ENCODE measurements around the gene CACYBP.

Gene CACYBP

GRCh38 chr1:174988539-174988938 is 11.2 kb upstream of the CACYBP start:
- Histone ChIP-seq H2AFZ (ENCODE audit: low read depth) (no peak overlapping the region), H3K9ac (no peak overlapping the region), H3K27me3 (ENCODE audit: insufficient read depth, low read depth) (no peaks in the 10 kb centered on the region), H3K4me2 (peak overlapping the region; percentile 95), H4K20me1 (ENCODE audit: insufficient read depth) (no peaks in the 10 kb centered on the region), H3K4me3 (IDR thresholded peaks at IDR 0.05; ENCODE audit: insufficient read depth, low read depth, low read length) (no peak overlapping the region), H3K36me3 (ENCODE audit: insufficient read depth) (no peaks in the 10 kb centered on the region), H3K27ac (peak overlapping the region; percentile 66; the same call in 1 of the 2 replicates), H3K4me1 (ENCODE audit: low read depth, poor library complexity, severe bottlenecking) (peaks cover 62% of the 10 kb centered on the region), H3K79me2 (ENCODE audit: insufficient read depth, low read depth) (no peaks in the 10 kb centered on the region)
- TF ChIP-seq CTCF (conservative IDR thresholded peaks at IDR 0.05; ENCODE audit: low read depth, low read length) = no peak

GRCh38 chr1:174988986-174989385 is 10.8 kb upstream of the CACYBP start:
- Histone ChIP-seq H3K36me3 (ENCODE audit: insufficient read depth) (no peaks in the 10 kb centered on the region), H3K4me3 (IDR thresholded peaks at IDR 0.05; ENCODE audit: insufficient read depth, low read depth, low read length) (peak overlapping the region; percentile 35), H3K79me2 (ENCODE audit: insufficient read depth, low read depth) (no peaks in the 10 kb centered on the region), H3K27me3 (ENCODE audit: insufficient read depth, low read depth) (no peaks in the 10 kb centered on the region), H2AFZ (ENCODE audit: low read depth) (peak overlapping the region; percentile 45), H3K4me1 (ENCODE audit: low read depth, poor library complexity, severe bottlenecking) (peaks cover 61% of the 10 kb centered on the region), H4K20me1 (ENCODE audit: insufficient read depth) (no peaks in the 10 kb centered on the region), H3K4me2 (peak overlapping the region; percentile 95), H3K27ac (peak overlapping the region; percentile 66), H3K9ac (peak overlapping the region; percentile 50; the same call in 1 of the 2 replicates)
- TF ChIP-seq CTCF (conservative IDR thresholded peaks at IDR 0.05; ENCODE audit: low read depth, low read length) = no peak

DNA sequence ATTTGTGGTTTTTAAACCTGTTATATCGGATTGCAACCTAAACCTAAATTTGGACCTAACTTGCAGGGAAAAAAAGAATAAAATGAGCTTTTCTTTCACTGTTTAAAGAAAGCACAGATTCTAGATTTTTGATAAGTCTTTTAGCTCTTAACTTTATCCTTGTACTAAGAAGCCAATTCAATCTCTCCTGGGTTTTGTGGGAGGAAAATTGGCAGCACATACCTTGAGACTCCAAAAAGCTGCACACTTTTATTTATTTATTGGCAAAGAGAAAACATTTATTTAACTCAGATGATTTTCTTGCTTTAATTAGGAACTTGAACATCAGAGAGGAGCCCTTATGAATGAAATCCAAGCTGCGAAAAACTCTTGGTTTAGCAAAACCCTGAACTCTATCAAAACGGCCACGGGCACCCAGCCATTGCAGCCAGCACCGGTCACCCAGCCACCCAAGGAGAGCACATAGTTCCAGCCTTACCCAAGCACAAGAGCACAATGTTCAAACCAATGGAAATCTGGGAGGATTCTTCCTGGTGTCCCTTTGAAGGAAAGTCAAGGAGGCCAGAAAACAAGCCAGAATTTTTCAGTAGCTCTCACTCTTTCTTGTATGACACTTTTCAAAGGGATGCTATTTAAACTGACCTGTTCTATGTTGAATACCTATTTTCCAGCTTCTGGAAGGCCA is 10.1 kb upstream of the CACYBP start:
- Histone ChIP-seq H3K27ac (peak overlapping the region; percentile 66), H3K4me1 (ENCODE audit: low read depth, poor library complexity, severe bottlenecking) (peaks cover 61% of the 10 kb centered on the region), H3K4me3 (IDR thresholded peaks at IDR 0.05; ENCODE audit: insufficient read depth, low read depth, low read length) (peak overlapping the region; percentile 35), H4K20me1 (ENCODE audit: insufficient read depth) (no peaks in the 10 kb centered on the region), H3K9ac (peak overlapping the region; percentile 50; the same call in 1 of the 2 replicates), H3K4me2 (peak overlapping the region; percentile 95), H3K79me2 (ENCODE audit: insufficient read depth, low read depth) (no peaks in the 10 kb centered on the region), H2AFZ (ENCODE audit: low read depth) (peak overlapping the region; percentile 45), H3K27me3 (ENCODE audit: insufficient read depth, low read depth) (no peaks in the 10 kb centered on the region), H3K36me3 (ENCODE audit: insufficient read depth) (no peaks in the 10 kb centered on the region)
- no peak for TF ChIP-seq CTCF (conservative IDR thresholded peaks at IDR 0.05; ENCODE audit: low read depth, low read length)

DNA sequence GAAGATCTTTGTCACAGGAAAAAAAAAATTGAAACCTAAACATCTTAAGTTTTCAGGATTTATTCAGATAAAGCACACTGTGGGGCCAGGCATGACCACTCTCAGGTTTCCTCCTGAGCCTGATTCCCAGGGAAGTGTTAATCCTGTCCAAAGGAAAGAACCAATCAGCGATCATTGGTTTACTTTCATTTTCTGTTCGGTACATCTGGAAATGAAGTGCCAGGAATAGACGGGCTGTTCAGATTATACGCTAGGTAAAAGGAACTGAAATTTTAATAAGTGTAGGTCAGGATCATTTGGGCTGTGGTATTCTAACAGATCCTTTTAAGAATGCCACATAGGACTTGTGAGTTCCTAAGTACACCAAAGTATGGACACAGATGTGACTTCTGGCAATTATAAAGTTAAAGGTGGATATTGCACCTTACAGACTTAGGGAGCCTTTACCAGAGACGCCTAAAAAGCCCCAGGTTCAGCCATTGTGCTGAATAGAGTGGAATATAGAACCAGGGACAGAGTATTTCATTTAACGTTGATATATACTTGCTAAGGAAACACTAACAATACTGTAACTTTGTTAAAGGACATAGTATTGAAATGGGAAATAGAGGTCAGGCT is 9.3 kb upstream of the CACYBP start:
- Histone ChIP-seq H3K4me2 (peak overlapping the region; percentile 95), H3K4me1 (ENCODE audit: low read depth, poor library complexity, severe bottlenecking) (peaks cover 63% of the 10 kb centered on the region), H3K27me3 (ENCODE audit: insufficient read depth, low read depth) (no peaks in the 10 kb centered on the region), H3K9ac (peak overlapping the region; percentile 50; the same call in 1 of the 2 replicates), H2AFZ (ENCODE audit: low read depth) (peak overlapping the region; percentile 57), H4K20me1 (ENCODE audit: insufficient read depth) (no peaks in the 10 kb centered on the region), H3K4me3 (IDR thresholded peaks at IDR 0.05; ENCODE audit: insufficient read depth, low read depth, low read length) (peak overlapping the region; percentile 89), H3K36me3 (ENCODE audit: insufficient read depth) (no peaks in the 10 kb centered on the region), H3K79me2 (ENCODE audit: insufficient read depth, low read depth) (no peaks in the 10 kb centered on the region), H3K27ac (peak overlapping the region; percentile 66)
- no peak for TF ChIP-seq CTCF (conservative IDR thresholded peaks at IDR 0.05; ENCODE audit: low read depth, low read length)
